Pons (tissue), 1 donor: ENCODE data around the gene ERAP2.

ENCODE experiments used
- DNase-seq: peaks from one replicate; pipeline ENCODE4 v3.0.0-alpha.2; 2016; ENCODE audit warnings: low spot score

Gene ERAP2

GRCh38 chr5:96933764-96934707 lies 57.7 kb downstream of the ERAP2 start:
- DNase-seq: no peak

DNA sequence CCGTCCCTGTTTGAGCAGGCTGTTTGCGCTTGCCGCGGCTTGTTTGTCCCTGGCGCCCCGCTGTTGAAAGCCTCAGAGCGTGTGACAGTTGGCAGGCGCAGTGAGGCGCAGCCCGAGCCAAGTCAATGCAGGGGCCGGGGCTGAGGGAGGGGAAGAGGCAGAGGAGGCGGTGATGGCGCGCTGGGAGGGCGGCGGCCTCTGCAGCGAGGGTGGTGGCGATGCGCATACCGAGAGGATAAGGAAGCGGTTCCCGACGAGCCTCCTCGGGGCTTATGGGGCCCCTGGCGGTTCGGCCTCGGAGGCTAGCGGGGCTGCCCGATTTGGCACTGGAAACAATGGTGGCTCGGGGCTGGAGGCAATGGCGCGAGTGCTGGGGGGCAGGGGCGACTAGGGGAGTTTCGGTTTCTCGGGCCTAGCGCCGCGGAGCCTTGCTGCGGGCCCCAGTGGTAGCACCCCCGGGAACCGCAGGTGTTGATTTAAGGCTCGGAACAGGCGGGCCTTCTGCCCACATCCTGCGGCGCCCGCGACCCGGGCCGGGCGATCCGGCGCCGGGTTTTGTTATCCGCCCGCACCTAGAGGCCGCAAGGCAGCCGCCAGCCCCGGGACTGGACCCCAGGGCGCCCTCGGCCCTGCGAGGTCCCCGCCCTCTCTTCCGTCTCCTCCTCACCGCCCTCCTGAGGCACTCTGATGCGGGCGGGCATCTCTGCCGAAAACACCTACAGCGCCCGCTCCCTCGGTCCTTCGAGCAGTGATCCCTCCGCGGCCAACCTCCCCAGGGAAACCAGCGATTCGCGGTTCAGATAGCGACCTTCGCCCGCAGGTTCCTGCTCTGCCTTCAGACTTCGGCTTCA lies 58.6 kb downstream of the ERAP2 start:
- peak; percentile 94 for DNase-seq

- peak; percentile 95 for DNase-seq
These were observed 59.5 kb downstream of the ERAP2 start, which contains the start of gene LNPEP for GRCh38 chr5:96935559-96936430. Gene LNPEP, plus strand, starts transcription at chr5:96936080. Its CDS starts 76 bp downstream, at chr5:96936156.

DNA sequence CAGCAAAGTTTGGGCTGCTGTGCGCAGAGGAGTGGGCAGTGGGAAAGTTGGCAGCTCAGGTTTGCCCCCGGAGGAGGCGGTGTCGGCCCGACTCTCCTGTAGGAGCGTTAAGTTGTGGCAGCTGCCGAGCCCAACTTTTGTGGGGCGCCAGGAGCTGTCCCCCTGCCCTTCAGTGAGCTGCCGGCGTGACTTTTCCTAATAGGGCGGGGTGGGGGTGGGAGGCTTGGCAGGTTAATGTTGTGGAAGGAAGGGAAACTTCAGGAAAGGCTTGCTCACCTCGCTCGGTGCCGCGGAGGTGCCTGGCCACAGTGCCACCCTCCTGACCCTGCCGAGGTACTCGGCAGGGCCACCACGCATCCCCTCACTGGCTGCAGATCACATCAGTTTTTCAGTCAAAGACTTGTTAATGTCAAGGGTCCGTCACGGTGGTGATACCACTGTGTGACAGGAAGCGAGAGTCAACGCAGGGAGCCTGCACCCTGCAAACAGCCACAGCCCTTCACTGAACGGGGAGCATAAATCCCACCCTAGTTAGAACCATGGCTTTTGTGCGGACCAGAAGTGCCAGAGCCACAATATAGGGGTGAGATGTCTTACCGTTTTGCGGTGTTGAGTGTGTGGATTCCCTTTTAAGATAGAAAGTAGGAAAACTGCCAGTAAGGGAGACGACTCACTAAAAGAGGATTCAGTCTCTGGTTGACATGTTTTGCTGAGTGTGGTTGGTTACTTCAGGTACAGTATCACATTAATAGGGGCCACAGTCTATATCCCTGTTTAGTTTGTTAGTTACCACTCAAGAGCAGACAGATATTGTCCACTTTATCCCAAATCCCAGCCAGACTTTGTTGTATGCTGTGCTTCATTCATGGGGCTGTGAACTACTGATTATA lies 60.4 kb downstream of the ERAP2 start:
- DNase-seq: peak; percentile 79

GRCh38 chr5:96940586-96940985 lies 64.3 kb downstream of the ERAP2 start:
- no peak for DNase-seq

GRCh38 chr5:96941140-96941539 lies 64.8 kb downstream of the ERAP2 start:
- DNase-seq: no peak

DNA sequence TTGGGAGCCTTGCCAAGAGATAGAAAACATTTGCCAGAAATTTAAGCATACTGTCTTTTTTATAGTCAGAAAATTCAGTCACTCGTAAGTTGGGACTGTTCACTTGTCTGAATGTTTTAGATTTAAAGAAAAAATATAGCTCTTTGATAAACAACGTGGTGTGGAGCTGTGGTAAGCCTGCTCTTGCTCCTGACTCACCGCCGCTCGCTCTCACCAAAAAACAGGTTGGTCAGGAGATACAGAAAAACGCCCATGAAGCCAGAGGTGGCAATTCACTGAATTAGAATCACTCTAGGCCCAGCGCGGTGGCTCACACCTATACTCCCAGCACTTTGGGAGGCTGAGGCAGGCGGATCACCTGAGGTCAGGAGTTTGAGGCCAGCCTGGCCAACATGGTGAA lies 65.8 kb downstream of the ERAP2 start:
- no peak for DNase-seq

GRCh38 chr5:96942911-96943310 lies 66.6 kb downstream of the ERAP2 start:
- DNase-seq: no peak

- DNase-seq: no peak
These were observed 67.5 kb downstream of the ERAP2 start for GRCh38 chr5:96943799-96944198.

DNA sequence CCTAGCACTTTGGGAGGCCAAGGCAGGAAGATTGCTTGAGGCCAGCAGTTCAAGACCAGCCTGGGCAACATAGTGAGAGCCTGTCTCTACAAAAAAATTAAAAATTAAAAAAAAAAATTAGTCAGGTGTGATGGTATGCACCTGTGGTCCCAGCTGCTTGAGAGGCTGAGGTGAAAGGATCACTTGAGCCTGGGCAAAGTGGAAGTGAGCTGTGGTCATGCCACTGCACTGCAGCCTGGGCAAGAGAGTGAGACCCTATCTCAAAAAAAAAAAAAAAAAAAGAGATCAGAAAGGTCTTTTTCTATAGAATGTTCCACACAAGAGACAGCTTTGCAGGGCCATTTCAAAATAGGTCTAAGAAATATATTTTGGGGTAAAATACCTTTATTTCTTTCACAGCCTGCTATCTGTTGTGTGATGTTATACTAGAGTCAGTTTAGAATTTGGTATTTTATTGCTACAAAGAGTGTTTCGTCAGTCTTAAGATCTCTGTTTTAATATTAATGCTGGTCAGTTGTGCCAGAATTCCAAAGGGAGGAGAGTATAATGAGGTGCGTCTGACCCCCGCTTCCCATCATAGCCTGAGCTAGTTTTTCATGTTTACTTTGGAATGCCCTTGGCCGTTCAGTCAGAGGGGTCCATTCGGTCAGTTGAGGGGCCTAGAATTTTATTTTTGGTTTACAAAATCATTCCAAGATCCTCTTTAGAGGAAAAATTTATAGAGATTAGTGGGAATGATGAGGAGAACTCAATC lies 69.0 kb downstream of the ERAP2 start:
- DNase-seq: no peak

GRCh38 chr5:96946381-96946780 lies 70.1 kb downstream of the ERAP2 start:
- no peak for DNase-seq

- no peak for DNase-seq
These were observed 75.9 kb downstream of the ERAP2 start for GRCh38 chr5:96952118-96952750.

GRCh38 chr5:96952974-96953730 lies 76.9 kb downstream of the ERAP2 start:
- DNase-seq: no peak

GRCh38 chr5:96957254-96958049 lies 81.2 kb downstream of the ERAP2 start:
- no peak for DNase-seq

DNA sequence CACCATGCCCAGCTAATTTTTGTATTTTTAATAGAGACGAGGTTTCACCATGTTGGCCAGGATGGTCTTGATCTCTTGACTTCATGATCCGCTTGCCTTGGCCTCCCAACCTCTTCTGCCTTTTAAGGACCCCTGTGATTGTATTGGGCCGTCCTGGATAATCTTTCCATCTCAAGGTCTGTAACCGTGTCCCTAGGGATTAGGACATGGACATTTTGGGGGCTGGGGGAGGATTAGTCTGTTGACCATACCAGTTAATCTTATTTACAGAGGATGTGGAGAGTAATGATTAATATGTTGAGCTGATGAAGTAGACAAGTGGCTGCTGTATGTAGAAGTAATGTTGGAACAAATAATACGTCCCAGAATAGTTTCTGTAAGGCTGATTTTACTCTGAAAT lies 82.7 kb downstream of the ERAP2 start:
- DNase-seq: no peak

GRCh38 chr5:96961053-96961452 lies 84.8 kb downstream of the ERAP2 start:
- no peak for DNase-seq

GRCh38 chr5:96962540-96962991 lies 86.3 kb downstream of the ERAP2 start:
- no peak for DNase-seq

- DNase-seq: peak; percentile 58
These were observed 87.0 kb downstream of the ERAP2 start for GRCh38 chr5:96963267-96963666.
